Gastrocnemius medialis (tissue), 4 donors: ENCODE data around the gene RHOT2.

Source experiments
- CTCF ChIP-seq, 5 experiments: fragments of 450-650 bp in 3 of 5; fragments of 200-600 bp in 2 of 5; sonication (generic) in 2 of 5; IDR thresholded peaks in 4 of 5; conservative IDR thresholded peaks in 1 of 5; 1 replicate in 4 of 5; 2 replicates in 1 of 5; pipeline ENCODE4 v1.5.1; 2016 to 2019; ENCODE audit warnings: antibody characterized with exemption in 5 of 5, mild to moderate bottlenecking in 3 of 5, moderate library complexity in 3 of 5
- POLR2A ChIP-seq, 2 donors: fragments of 450-650 bp; IDR thresholded peaks; one replicate each; pipeline ENCODE4 v1.6.1; 2017; ENCODE audit warnings: antibody characterized with exemption in 2 of 2, mild to moderate bottlenecking in 2 of 2, moderate library complexity in 2 of 2

DNA sequence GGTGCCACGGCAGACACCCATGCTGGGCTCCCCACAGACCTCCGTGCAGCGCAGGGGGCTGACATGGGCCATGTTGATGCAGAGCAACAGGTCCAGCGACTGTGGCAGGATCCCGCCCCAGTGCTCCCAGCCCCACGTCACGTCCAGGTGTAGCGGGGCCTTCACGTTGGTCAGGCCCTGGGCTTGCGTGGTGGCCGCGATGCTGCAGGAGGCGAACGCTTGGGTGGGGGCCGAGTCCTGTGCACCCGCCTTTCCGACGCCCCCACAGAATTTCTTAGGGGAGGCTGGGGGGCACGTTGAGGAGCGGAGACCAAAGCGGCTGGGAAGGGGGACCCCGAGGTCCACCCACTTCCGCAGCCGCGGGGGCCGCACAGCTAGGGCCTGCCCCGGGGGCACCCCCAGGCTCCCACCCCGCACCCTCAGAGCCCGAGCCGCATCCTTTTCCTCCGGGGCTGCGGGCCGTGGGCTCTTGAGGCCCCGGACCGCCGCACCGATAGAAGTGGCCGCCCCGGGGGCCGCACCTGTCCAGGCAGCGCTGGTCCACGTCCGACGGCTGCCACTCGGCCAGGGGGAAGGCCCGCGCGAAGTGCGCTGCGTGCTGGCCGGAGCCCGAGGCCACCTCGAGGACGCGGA, 32.2 kb upstream of the RHOT2 start:
- no peak for TF ChIP-seq POLR2A (IDR thresholded peaks at IDR 0.05)
- peak in 1 of 5 experiments; percentile 18 for TF ChIP-seq CTCF (IDR thresholded peaks at IDR 0.05 in 4 of 5, conservative IDR thresholded peaks at IDR 0.05 in 1 of 5)
